SK-N-SH (cell line): ENCODE results near the gene MAP4K5. TPM values are rescaled to one million over a fixed set of nuclear protein-coding genes. Genes with fewer than 3 reads are reported as not detected.

ENCODE experiments used
- CTCF ChIA-PET: fragments of 300-600, 350-600 bp; formaldehyde crosslinking; extraction: SDS; loops from one replicate; lab custom pipeline; 2021; lab: Yijun Ruan, JAX
- POLR2A ChIA-PET: fragments of 350-600 bp; sonication (Branson Sonifier 250); formaldehyde crosslinking; extraction: SDS; loops from one replicate; lab custom pipeline; 2020; ENCODE audit warnings: antibody characterized with exemption, inconsistent platforms; lab: Yijun Ruan, JAX
- DNase-seq: peaks from one replicate; pipeline ENCODE4 v3.0.0; 2012
- H2AFZ ChIP-seq: fragments of 200-600 bp; sonication (generic); 2 replicates; pipeline ENCODE4 v1.8.1; 2016; ENCODE audit warnings: antibody characterized with exemption, mild to moderate bottlenecking, low read depth
- H3F3A ChIP-seq: fragments of 200-600 bp; sonication (generic); replicated peaks from 2 replicates; pipeline ENCODE3; 2016; ENCODE audit warnings: antibody characterized with exemption, mild to moderate bottlenecking; ENCODE audit not compliant: insufficient read depth
- H3K27ac ChIP-seq, 2 experiments: fragments of 200-500 bp in 1 of 2; fragments of 200-600 bp in 1 of 2; sonication (Bioruptor generic) in 1 of 2; sonication (generic), shearing (Covaris generic) in 1 of 2; 2 replicates each; pipeline versions ENCODE4 v1.5.1 to v1.6.1; 2014 to 2016; ENCODE audit warnings: low read depth in 2 of 2, inconsistent platforms in 1 of 2, low read length in 1 of 2, mild to moderate bottlenecking in 1 of 2, mixed read lengths in 1 of 2
- H3K27me3 ChIP-seq: fragments of 200-600 bp; sonication (generic), shearing (Covaris generic); 2 replicates; pipeline ENCODE4 v1.6.1; 2016; ENCODE audit warnings: mixed run types; ENCODE audit not compliant: insufficient read depth
- H3K36me3 ChIP-seq, 2 experiments: fragments of 200-500 bp in 1 of 2; fragments of 200-600 bp in 1 of 2; sonication (Bioruptor generic) in 1 of 2; sonication (generic) in 1 of 2; replicated peaks in 1 of 2; 2 replicates each; pipeline versions ENCODE3 to v1.5.1; 2014 to 2016; ENCODE audit warnings: low read length in 1 of 2, mild to moderate bottlenecking in 1 of 2; ENCODE audit not compliant: insufficient read depth in 2 of 2, control insufficient read depth in 1 of 2
- H3K4me1 ChIP-seq, 2 experiments: fragments of 200-500 bp in 1 of 2; fragments of 200-600 bp in 1 of 2; sonication (Bioruptor generic) in 1 of 2; sonication (generic), shearing (Covaris generic) in 1 of 2; 2 replicates each; pipeline versions ENCODE4 v1.5.1 to v1.6.1; 2014 to 2016; ENCODE audit warnings: low read depth in 1 of 2, low read length in 1 of 2, mixed run types in 1 of 2; ENCODE audit not compliant: insufficient read depth in 2 of 2, control insufficient read depth in 1 of 2
- H3K4me2 ChIP-seq: fragments of 200-600 bp; sonication (generic), shearing (Covaris generic); 2 replicates; pipeline ENCODE4 v1.6.1; 2017; ENCODE audit warnings: mixed run types
- H3K4me3 ChIP-seq, 2 experiments: fragments of 200-500 bp in 1 of 2; fragments of 200-600 bp in 1 of 2; sonication (Bioruptor generic) in 1 of 2; sonication (generic), shearing (Covaris generic) in 1 of 2; 2 replicates each; pipeline versions ENCODE4 v1.5.1 to v1.8.1; 2014 to 2016; ENCODE audit warnings: low read depth in 2 of 2, inconsistent platforms in 1 of 2, low read length in 1 of 2, mild to moderate bottlenecking in 1 of 2, mixed read lengths in 1 of 2, moderate library complexity in 1 of 2
- H3K79me2 ChIP-seq: fragments of 200-600 bp; sonication (generic); 2 replicates; pipeline ENCODE4 v1.8.1; 2017; ENCODE audit warnings: mild to moderate bottlenecking; ENCODE audit not compliant: insufficient read depth
- H3K9ac ChIP-seq: fragments of 200-600 bp; sonication (generic); 2 replicates; pipeline ENCODE4 v1.6.1; 2017; ENCODE audit warnings: mixed run types
- H3K9me2 ChIP-seq: fragments of 200-600 bp; sonication (generic); 2 replicates; pipeline ENCODE4 v1.6.1; 2017; ENCODE audit warnings: mixed run types
- H3K9me3 ChIP-seq: fragments of 200-600 bp; sonication (generic); 2 replicates; pipeline ENCODE4 v1.6.1; 2017; ENCODE audit warnings: mixed run types, mild to moderate bottlenecking, moderate library complexity
- H4K20me1 ChIP-seq: fragments of 200-600 bp; sonication (generic); 2 replicates; pipeline ENCODE4 v1.6.1; 2017; ENCODE audit warnings: mild to moderate bottlenecking, mixed run types; ENCODE audit not compliant: insufficient read depth
- ELF1 ChIP-seq: IDR thresholded peaks from 2 replicates; pipeline ENCODE4 v1.4.0; 2012
- FOSL2 ChIP-seq: IDR thresholded peaks from 2 replicates; pipeline ENCODE4 v1.4.0; 2012; ENCODE audit warnings: low read depth, mild to moderate bottlenecking, moderate library complexity, borderline replicate concordance
- MXI1 ChIP-seq: IDR thresholded peaks from 2 replicates; pipeline ENCODE4 v1.6.1; 2012; ENCODE audit warnings: mild to moderate bottlenecking, low read depth, low read length, improper control_type of control experiment
- NRF1 ChIP-seq: IDR thresholded peaks from 2 replicates; pipeline ENCODE4 v1.6.1; 2012; ENCODE audit warnings: low read depth, mild to moderate bottlenecking, low read length
- SIN3A ChIP-seq: IDR thresholded peaks from 2 replicates; pipeline ENCODE4 v1.6.1; 2012; ENCODE audit warnings: low read depth, mild to moderate bottlenecking, low read length, moderate library complexity, borderline replicate concordance
- YY1 ChIP-seq: IDR thresholded peaks from 2 replicates; pipeline ENCODE4 v1.4.0; 2012; ENCODE audit warnings: low read depth, mild to moderate bottlenecking
- WGBS: methylation state at CpG from one replicate; pipeline ENCODE4 v1.1.6; 2017; ENCODE audit warnings: low lambda C conversion rate; 5-methylcytosine and 5-hydroxymethylcytosine counted together
- polyA plus RNA-seq, 3 experiments: library from polyadenylated mRNA; depleted of rRNA; stranded (reverse); fragments of >200 nt; gene quantifications; 2 replicates each; pipeline ENCODE4 v1.2.3, GENCODE V29; 2012
- TF ChIP-seq, protein P1 (sequence below): IDR thresholded peaks from 2 replicates; pipeline ENCODE4; 2012
- TF ChIP-seq, protein P2 (sequence below): fragments of 200-600 bp; sonication (generic); IDR thresholded peaks from 2 replicates; pipeline ENCODE4 v1.6.1; 2017; ENCODE audit warnings: antibody characterized with exemption, mild to moderate bottlenecking, moderate library complexity

Gene MAP4K5
- polyA plus RNA-seq, 1 of the 3 experiments (the other 2 are of a cell fraction) = 31.8 TPM

DNA sequence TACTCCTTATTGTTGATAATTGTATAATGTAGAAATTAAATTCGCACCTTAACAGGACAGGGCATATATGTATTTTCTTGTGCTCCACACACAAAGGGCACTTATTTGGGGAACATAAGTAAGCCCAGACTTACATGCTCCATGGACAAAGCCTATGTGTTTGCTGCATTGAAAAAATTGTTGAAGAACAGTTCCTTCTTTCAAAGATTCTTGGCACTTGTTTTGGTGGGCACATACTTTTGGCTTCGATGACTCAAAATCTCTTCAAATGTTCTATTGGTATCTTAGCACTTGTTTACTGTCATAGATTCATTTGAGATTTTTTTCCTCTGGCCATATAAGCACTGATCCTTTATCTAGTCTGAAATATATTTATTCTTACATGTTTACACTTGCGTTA is 1.4 kb upstream of the MAP4K5 start:
- H3K27me3 ChIP-seq = no peaks in the 10 kb centered on the region
- POLR2A ChIA-PET = interaction anchor here (1.6 kb wide), 1 partner anchor 27 kb away, joined by 3 read pairs; no protein-coding TSS in a partner anchor
- H3K9me2 ChIP-seq = no peaks in the 10 kb centered on the region
- peaks cover 19% of the 10 kb centered on the region for H3F3A ChIP-seq
- peaks cover 36% of the 10 kb centered on the region for H3K79me2 ChIP-seq
- no peak overlapping the region for H2AFZ ChIP-seq
- no peaks in the 10 kb centered on the region; the same call in 1 of the 2 replicates for H4K20me1 ChIP-seq
- peaks cover 13 to 15% of the 10 kb centered on the region in 2 experiments for H3K4me1 ChIP-seq
- peaks cover 0 to 12% of the 10 kb centered on the region in 2 experiments for H3K36me3 ChIP-seq
- no peaks in the 10 kb centered on the region for H3K9me3 ChIP-seq
- H3K4me2 ChIP-seq = no peak overlapping the region
- DNase-seq = no peak
- H3K27ac ChIP-seq = no peak overlapping the region
- CTCF ChIA-PET = interaction anchor here (1.1 to 3.0 kb wide), 3 partner anchors 191 to 262 kb away, joined by 3 to 56 read pairs (median 18); no protein-coding TSS in a partner anchor
- WGBS = 92% methylated on average over 3 of the region's 3 CpGs
- H3K9ac ChIP-seq = no peak overlapping the region
- TF ChIP-seq FOSL2 (peak; percentile 22; the same call in 1 of the 2 replicates), NRF1 (no peak), ELF1 (no peak), YY1 (no peak)
- TF ChIP-seq, protein P1, sequence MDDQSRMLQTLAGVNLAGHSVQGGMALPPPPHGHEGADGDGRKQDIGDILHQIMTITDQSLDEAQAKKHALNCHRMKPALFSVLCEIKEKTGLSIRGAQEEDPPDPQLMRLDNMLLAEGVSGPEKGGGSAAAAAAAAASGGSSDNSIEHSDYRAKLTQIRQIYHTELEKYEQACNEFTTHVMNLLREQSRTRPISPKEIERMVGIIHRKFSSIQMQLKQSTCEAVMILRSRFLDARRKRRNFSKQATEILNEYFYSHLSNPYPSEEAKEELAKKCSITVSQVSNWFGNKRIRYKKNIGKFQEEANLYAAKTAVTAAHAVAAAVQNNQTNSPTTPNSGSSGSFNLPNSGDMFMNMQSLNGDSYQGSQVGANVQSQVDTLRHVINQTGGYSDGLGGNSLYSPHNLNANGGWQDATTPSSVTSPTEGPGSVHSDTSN = no peak
- H3K4me3 ChIP-seq = no peak overlapping the region

DNA sequence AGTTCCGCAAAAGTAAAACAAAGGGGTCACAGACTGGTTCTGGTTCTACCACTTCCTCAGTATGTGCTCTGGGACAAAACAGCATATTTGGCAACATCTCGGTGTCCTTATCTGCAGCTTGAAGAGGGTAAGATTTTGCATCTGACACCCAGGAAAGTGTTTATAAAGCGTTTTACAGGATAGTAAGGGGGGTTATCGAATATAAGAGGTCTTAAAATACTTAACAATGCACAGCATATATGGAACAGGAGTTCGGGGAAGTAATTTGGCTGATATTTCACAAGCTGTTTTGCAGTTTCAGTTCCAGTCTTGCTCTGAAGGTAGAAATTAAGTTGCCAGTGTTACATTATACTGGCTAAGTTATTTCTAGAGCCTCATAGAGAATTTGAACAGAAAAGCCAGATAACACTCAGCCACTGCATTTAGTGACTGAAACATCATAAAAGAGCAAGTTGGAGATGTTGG is 904 bp upstream of the MAP4K5 start:
- H3K79me2 ChIP-seq = peaks cover 41% of the 10 kb centered on the region
- H4K20me1 ChIP-seq = no peaks in the 10 kb centered on the region; the same call in 1 of the 2 replicates
- H3K27ac ChIP-seq = no peak overlapping the region
- WGBS = 68% methylated on average over 5 of the region's 5 CpGs
- H3K9me2 ChIP-seq = no peaks in the 10 kb centered on the region
- H3K4me3 ChIP-seq = no peak overlapping the region; a peak in 1 of 4 replicates
- TF ChIP-seq SIN3A = no peak
- ChIA-PET CTCF (interaction anchor here (1.1 to 3.0 kb wide), 4 partner anchors 191 to 263 kb away, joined by 3 to 56 read pairs (median 11); no protein-coding TSS in a partner anchor), POLR2A (interaction anchor here (1.6 kb wide), 1 partner anchor 27 kb away, joined by 3 read pairs; no protein-coding TSS in a partner anchor)
- H3K4me1 ChIP-seq = peaks cover 15 to 18% of the 10 kb centered on the region in 2 experiments
- peak overlapping the region; percentile 90 for H2AFZ ChIP-seq
- H3K36me3 ChIP-seq = peaks cover 0 to 13% of the 10 kb centered on the region in 2 experiments
- H3K4me2 ChIP-seq = peak overlapping the region; percentile 86
- no peak for DNase-seq
- no peaks in the 10 kb centered on the region for H3K27me3 ChIP-seq
- H3K9ac ChIP-seq = no peak overlapping the region
- H3K9me3 ChIP-seq = no peaks in the 10 kb centered on the region
- H3F3A ChIP-seq = peaks cover 22% of the 10 kb centered on the region

DNA sequence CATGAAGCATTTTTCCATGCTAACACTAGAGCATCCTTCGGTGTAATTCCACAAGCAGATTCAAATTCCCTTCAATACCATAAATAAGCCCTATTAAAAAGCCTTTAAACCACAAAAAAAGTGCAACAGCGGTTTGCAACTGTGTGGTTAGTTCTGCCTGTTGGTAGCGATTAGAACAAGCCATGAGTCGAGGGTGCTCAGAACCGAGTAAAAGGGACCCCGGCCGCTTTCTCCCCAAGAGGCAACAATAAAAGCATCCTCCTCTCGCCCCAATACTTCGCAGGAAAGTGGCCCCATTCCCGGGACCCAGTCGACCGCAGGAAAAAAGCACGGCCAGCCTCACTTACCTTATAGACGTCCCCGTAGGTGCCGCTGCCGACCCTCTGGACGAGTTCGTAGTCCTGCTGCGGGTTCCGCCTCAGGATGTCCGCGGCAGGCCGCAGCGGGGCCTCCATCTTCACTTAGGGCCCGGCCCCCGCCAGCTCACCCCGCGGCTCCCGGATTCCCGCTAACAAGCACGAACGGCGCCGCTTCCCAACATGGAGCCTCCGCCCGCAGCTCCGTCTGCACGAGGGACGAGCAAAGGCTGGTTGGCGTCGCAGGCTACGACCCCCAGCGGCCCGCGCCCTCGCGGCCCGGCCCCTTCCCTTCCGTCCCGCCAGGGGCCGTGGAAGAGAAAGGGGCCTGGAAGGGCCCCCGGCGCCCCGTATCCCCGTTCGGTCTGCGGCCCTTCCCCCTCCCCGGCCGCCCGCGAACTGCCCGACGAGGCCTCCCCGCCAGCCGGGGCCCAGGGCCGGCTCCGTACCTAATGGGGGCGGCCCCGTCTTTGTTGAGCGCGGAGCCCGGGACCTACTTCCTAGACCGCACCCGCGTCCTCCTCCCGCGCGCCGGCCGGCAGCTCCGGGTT is 521 bp downstream of the MAP4K5 start:
- H3K9ac ChIP-seq = peak overlapping the region; percentile 95
- WGBS = 2% methylated on average over 21 of the region's 82 CpGs
- H4K20me1 ChIP-seq = peaks cover 7% of the 10 kb centered on the region
- TF ChIP-seq, protein P2, sequence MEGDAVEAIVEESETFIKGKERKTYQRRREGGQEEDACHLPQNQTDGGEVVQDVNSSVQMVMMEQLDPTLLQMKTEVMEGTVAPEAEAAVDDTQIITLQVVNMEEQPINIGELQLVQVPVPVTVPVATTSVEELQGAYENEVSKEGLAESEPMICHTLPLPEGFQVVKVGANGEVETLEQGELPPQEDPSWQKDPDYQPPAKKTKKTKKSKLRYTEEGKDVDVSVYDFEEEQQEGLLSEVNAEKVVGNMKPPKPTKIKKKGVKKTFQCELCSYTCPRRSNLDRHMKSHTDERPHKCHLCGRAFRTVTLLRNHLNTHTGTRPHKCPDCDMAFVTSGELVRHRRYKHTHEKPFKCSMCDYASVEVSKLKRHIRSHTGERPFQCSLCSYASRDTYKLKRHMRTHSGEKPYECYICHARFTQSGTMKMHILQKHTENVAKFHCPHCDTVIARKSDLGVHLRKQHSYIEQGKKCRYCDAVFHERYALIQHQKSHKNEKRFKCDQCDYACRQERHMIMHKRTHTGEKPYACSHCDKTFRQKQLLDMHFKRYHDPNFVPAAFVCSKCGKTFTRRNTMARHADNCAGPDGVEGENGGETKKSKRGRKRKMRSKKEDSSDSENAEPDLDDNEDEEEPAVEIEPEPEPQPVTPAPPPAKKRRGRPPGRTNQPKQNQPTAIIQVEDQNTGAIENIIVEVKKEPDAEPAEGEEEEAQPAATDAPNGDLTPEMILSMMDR = no peak
- TF ChIP-seq YY1 = peak; percentile 75
- peak; percentile 41; the same call in 1 of the 2 replicates for TF ChIP-seq MXI1
- DNase-seq = peak; percentile 82
- H3K79me2 ChIP-seq = peaks cover 55% of the 10 kb centered on the region
- H3K36me3 ChIP-seq = peaks cover 0 to 17% of the 10 kb centered on the region in 2 experiments
- peak overlapping the region; percentile 86 for H3K4me2 ChIP-seq
- peaks cover 15 to 31% of the 10 kb centered on the region in 2 experiments for H3K4me1 ChIP-seq
- CTCF ChIA-PET = interaction anchor here (0.7 to 3.0 kb wide), 37 partner anchors 9 to 679 kb away, joined by 3 to 56 read pairs (median 4); partner anchors contain the start of genes ATL1, DMAC2L, L2HGDH and NEMF
- peak overlapping the region; percentile 90 for H3K4me3 ChIP-seq
- H3K27ac ChIP-seq = peak overlapping the region; percentile 91 to 96
- POLR2A ChIA-PET = interaction anchor here (0.6 to 1.6 kb wide), 5 partner anchors 28 to 219 kb away, joined by 3 to 6 read pairs (median 3); partner anchors contain the start of genes ATL1, DMAC2L and L2HGDH
- H3K27me3 ChIP-seq = no peaks in the 10 kb centered on the region
- peaks cover 34% of the 10 kb centered on the region for H3F3A ChIP-seq
- no peaks in the 10 kb centered on the region for H3K9me2 ChIP-seq
- no peaks in the 10 kb centered on the region for H3K9me3 ChIP-seq
- H2AFZ ChIP-seq = 0 out of 2 replicates have a peak overlapping the region, but pooled peaks have one; percentile 36
